OCI-LY7 (cell line): ENCODE data around the gene CDKN2A. TPM values are rescaled to one million over a fixed set of nuclear protein-coding genes. Genes with fewer than 3 reads are reported as not detected.

Experiments used
- Bru-seq: library from RNA; stranded (reverse); fragments of 400-500 nt; gene quantifications from one replicate; lab custom pipeline; 2021; lab: Mats Ljungman, UMichigan
- BruChase-seq, 2 experiments: library from RNA; stranded (reverse); fragments of 400-500 nt; gene quantifications; one replicate each; lab custom pipeline; 2021; lab: Mats Ljungman, UMichigan
- BruUV-seq: library from RNA; stranded (reverse); fragments of 400-500 nt; replicated peaks from 2 replicates; lab custom pipeline; 2021; lab: Mats Ljungman, UMichigan
- CTCF ChIA-PET: fragments of 300-600 bp; sonication (Branson Sonifier 250); formaldehyde crosslinking; loops from one replicate; lab custom pipeline; 2022; ENCODE audit warnings: antibody characterized with exemption; ENCODE audit not compliant: unreplicated experiment; lab: Charles Lee
- POLR2A ChIA-PET: fragments of 300-600 bp; sonication (Branson Sonifier 250); formaldehyde crosslinking; loops from one replicate; lab custom pipeline; 2022; ENCODE audit warnings: antibody characterized with exemption; lab: Charles Lee
- DNase-seq: peaks from one replicate; pipeline ENCODE4 v3.0.0-alpha.2; 2015; ENCODE audit warnings: low spot score
- H2AFZ ChIP-seq: fragments of 200-600 bp; sonication (generic), shearing (Covaris generic); 2 replicates; pipeline ENCODE4 v1.6.1; 2014; ENCODE audit warnings: mild to moderate bottlenecking, antibody characterized with exemption, low read length, moderate library complexity
- H3K27ac ChIP-seq: fragments of 200-600 bp; sonication (generic); 2 replicates; pipeline ENCODE4 v1.5.1; 2014; ENCODE audit warnings: mixed run types, low read depth, mild to moderate bottlenecking, moderate library complexity, low read length, inconsistent platforms; ENCODE audit not compliant: poor library complexity, severe bottlenecking
- H3K36me3 ChIP-seq: fragments of 200-600 bp; sonication (generic); 2 replicates; pipeline ENCODE4 v1.6.1; 2014; ENCODE audit warnings: mild to moderate bottlenecking, antibody characterized with exemption, low read length, moderate library complexity, mixed read lengths; ENCODE audit not compliant: insufficient read depth
- H3K4me1 ChIP-seq: fragments of 200-600 bp; sonication (generic); 2 replicates; pipeline ENCODE4 v1.5.1; 2014; ENCODE audit warnings: mild to moderate bottlenecking, low read length; ENCODE audit not compliant: insufficient read depth, poor library complexity, severe bottlenecking
- H3K4me2 ChIP-seq: fragments of 200-600 bp; sonication (generic); 2 replicates; pipeline ENCODE4 v1.6.1; 2014; ENCODE audit warnings: mild to moderate bottlenecking, low read length
- H3K4me3 ChIP-seq: fragments of 200-600 bp; sonication (generic); 2 replicates; pipeline ENCODE4 v1.5.1; 2014; ENCODE audit warnings: mild to moderate bottlenecking, low read depth, low read length; ENCODE audit not compliant: poor library complexity, severe bottlenecking
- H3K79me2 ChIP-seq: fragments of 200-600 bp; sonication (generic); 2 replicates; pipeline ENCODE4 v1.6.1; 2016; ENCODE audit warnings: low read depth, mild to moderate bottlenecking, low read length, moderate library complexity, mixed read lengths; ENCODE audit not compliant: insufficient read depth
- H3K9me2 ChIP-seq: fragments of 200-600 bp; sonication (generic); 2 replicates; pipeline ENCODE4 v1.6.1; 2016; ENCODE audit warnings: mild to moderate bottlenecking, low read length, mixed read lengths; ENCODE audit not compliant: insufficient read depth
- H3K9me3 ChIP-seq: fragments of 200-600 bp; sonication (generic); 2 replicates; pipeline ENCODE4 v1.6.1; 2014; ENCODE audit warnings: mild to moderate bottlenecking, mixed run types, low read length, mixed read lengths
- H4K20me1 ChIP-seq: fragments of 200-600 bp; sonication (generic); 2 replicates; pipeline ENCODE4 v1.6.1; 2014; ENCODE audit warnings: mild to moderate bottlenecking, antibody characterized with exemption, low read length, moderate library complexity, mixed read lengths; ENCODE audit not compliant: insufficient read depth
- EZH2phosphoT487 ChIP-seq: fragments of 200-600 bp; sonication (generic); IDR thresholded peaks from 2 replicates; pipeline ENCODE4 v1.6.1; 2018; ENCODE audit warnings: low read depth, borderline replicate concordance, mild to moderate bottlenecking, mixed run types, antibody characterized with exemption, low read length, moderate library complexity, mixed read lengths
- intact Hi-C: fragments of 100-400 bp; cut with micrococcal nuclease; formaldehyde crosslinking; loops from one replicate; pipeline ENCODE4 v1.10.0; 2022; ENCODE audit not compliant: unreplicated experiment
- long read RNA-seq: library from polyadenylated mRNA; stranded (forward); transcript quantifications from one replicate; pipeline ENCODE4 v2.0.0, GENCODE V29; 2022
- total RNA-seq, 2 experiments: library from RNA; depleted of rRNA in 1 of 2; stranded (reverse); fragments of >200 nt in 1 of 2; shearing (Covaris generic) in 1 of 2; gene quantifications; 2 replicates each; pipeline ENCODE4 v1.2.3, GENCODE V29; 2014 to 2022
- TF ChIP-seq, protein P1 (sequence below): fragments of 200-600 bp; sonication (generic); conservative IDR thresholded peaks from 2 replicates; pipeline ENCODE4 v1.5.1; 2014; ENCODE audit warnings: mild to moderate bottlenecking, antibody characterized with exemption, low read length, moderate library complexity, mixed read lengths

CDKN2A gene
- total RNA-seq (2014; rRNA removed; shearing (Covaris generic)) (216 TPM in 2 replicates), total RNA-seq (2022) (145 and 148 TPM in 2 replicates), Bru-seq, nascent RNA (percentile 95 among the genes with signal in this experiment), BruChase-seq, experiment 1, labeled RNA remaining after a 6-hour chase (percentile 93 among the genes with signal in this experiment), BruChase-seq, experiment 2, labeled RNA remaining after a 2-hour chase (percentile 94 among the genes with signal in this experiment)
- long read RNA-seq, transcript CDKN2A-214 (3 exons, 1,283 nt) = major isoform, 233 of 274 reads
- long read RNA-seq, transcript CDKN2A-209 (3 exons, 926 nt) = minor isoform, 14 of 274 reads
- long read RNA-seq, transcript CDKN2A-212 (2 exons, 678 nt) = minor isoform, 5 of 274 reads
- long read RNA-seq, partial matches to known transcripts = 2 of 274 reads
- long read RNA-seq, other reads (novel, unspliced or antisense) = 19 of 274 reads

DNA sequence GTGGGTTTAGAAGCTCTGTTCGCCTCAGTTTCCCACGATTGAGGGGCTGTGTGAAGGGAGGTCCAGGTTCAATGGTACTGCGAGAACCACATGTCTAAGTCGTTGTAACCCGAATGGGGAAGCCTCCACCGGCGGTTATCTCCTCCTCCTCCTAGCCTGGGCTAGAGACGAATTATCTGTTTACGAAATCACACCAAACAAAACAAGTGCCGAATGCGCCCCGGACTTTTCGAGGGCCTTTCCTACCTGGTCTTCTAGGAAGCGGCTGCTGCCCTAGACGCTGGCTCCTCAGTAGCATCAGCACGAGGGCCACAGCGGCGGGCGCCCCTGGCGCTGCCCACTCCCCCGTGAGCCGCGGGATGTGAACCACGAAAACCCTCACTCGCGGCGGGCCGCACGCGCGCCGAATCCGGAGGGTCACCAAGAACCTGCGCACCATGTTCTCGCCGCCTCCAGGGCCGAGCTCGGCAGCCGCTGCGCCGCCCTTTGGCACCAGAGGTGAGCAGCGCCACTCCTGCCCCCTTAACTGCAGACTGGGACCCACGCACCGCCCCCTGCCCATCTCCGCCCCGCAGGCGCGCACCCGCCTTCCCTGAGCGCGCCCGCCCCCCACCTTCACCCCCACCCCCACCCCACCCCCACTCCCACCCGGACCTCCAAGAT, at the start of gene CDKN2A:
Gene CDKN2A, minus strand, starts transcription at position 500 of the 663 bp plus-strand sequence.
- CTCF ChIA-PET = interaction anchor here (1.1 to 1.3 kb wide), 2 partner anchors 13 to 14 kb away, joined by 3 to 4 read pairs; no protein-coding TSS in a partner anchor
- POLR2A ChIA-PET = interaction anchor here (1.0 to 3.8 kb wide), 6 partner anchors 11 to 22 kb away, joined by 3 to 34 read pairs (median 4); partner anchors contain the start of gene CDKN2B
- Histone ChIP-seq H3K4me1 (peaks cover 21% of the 10 kb centered on the region), H3K9me3 (no peaks in the 10 kb centered on the region), H3K36me3 (peaks cover 55% of the 10 kb centered on the region), H3K9me2 (no peaks in the 10 kb centered on the region), H3K79me2 (peaks cover 87% of the 10 kb centered on the region), H2AFZ (peak within 1 kb of the TSS; percentile 76), H3K4me2 (peak within 1 kb of the TSS; percentile 100), H3K4me3 (peak within 1 kb of the TSS; percentile 78), H4K20me1 (peaks cover 28% of the 10 kb centered on the region), H3K27ac (peak within 1 kb of the TSS; percentile 97)
- TF ChIP-seq EZH2phosphoT487 = no peak
- TF ChIP-seq, protein P1, sequence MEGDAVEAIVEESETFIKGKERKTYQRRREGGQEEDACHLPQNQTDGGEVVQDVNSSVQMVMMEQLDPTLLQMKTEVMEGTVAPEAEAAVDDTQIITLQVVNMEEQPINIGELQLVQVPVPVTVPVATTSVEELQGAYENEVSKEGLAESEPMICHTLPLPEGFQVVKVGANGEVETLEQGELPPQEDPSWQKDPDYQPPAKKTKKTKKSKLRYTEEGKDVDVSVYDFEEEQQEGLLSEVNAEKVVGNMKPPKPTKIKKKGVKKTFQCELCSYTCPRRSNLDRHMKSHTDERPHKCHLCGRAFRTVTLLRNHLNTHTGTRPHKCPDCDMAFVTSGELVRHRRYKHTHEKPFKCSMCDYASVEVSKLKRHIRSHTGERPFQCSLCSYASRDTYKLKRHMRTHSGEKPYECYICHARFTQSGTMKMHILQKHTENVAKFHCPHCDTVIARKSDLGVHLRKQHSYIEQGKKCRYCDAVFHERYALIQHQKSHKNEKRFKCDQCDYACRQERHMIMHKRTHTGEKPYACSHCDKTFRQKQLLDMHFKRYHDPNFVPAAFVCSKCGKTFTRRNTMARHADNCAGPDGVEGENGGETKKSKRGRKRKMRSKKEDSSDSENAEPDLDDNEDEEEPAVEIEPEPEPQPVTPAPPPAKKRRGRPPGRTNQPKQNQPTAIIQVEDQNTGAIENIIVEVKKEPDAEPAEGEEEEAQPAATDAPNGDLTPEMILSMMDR = no peak
- BruUV-seq = no TSS peak
- DNase-seq = peak; percentile 90
- intact Hi-C loops = loop anchor here (1.0 to 5.0 kb wide), 6 partner anchors 77 to 657 kb away; partner anchors contain the start of genes KLHL9 and MTAP

DNA sequence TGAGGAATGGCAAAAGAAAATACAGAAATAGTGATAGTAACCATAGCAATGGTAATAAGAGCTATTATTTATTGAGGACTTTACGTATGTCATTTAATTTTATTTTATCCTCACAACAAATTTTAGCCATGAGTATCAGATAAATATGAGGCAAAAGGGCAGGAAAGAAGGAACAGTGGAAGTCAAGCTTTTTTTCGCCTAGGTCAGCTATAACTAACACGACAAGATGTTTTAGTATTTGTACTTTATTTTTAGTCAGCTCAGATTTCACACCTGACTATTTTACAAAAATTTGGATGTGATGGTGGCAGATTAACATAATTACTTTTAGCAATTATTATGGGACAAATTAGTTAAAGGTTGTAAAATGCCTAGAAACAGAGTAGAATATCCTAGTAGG, 49.7 kb upstream of the CDKN2A start:
- Histone ChIP-seq H3K4me3 (no peak overlapping the region), H3K36me3 (no peaks in the 10 kb centered on the region; the same call in 1 of the 2 replicates), H3K4me1 (no peaks in the 10 kb centered on the region), H3K9me2 (no peaks in the 10 kb centered on the region), H4K20me1 (no peaks in the 10 kb centered on the region), H2AFZ (no peak overlapping the region), H3K9me3 (no peaks in the 10 kb centered on the region), H3K79me2 (no peaks in the 10 kb centered on the region), H3K27ac (no peak overlapping the region), H3K4me2 (no peak overlapping the region)
- intact Hi-C loops = no loop called here
- no TSS peak for BruUV-seq
- DNase-seq = no peak
- ChIA-PET CTCF (no interaction called here), POLR2A (interaction anchor here (0.8 to 2.5 kb wide), 2 partner anchors 10 to 52 kb away, joined by 3 to 11 read pairs; no protein-coding TSS in a partner anchor)
- TF ChIP-seq, protein P1 = no peak
- TF ChIP-seq EZH2phosphoT487 = no peak
